Endothelial cell of umbilical vein (primary cell): ENCODE data around the gene GALNT13. TPM values are rescaled to one million over a fixed set of nuclear protein-coding genes. Genes with fewer than 3 reads are reported as not detected.

Source experiments
- BruUV-seq: library from RNA; stranded (reverse); fragments of 400-500 nt; replicated peaks from 2 replicates; lab custom pipeline; 2021; lab: Mats Ljungman, UMichigan
- CTCF ChIA-PET: fragments of 300-600, 350-600 bp; sonication (Branson Sonifier 250); formaldehyde crosslinking; loops from one replicate; lab custom pipeline; 2021; ENCODE audit warnings: antibody characterized with exemption, inconsistent platforms; lab: Charles Lee
- POLR2A ChIA-PET: fragments of 300-600, 350-600 bp; sonication (Branson Sonifier 250); formaldehyde crosslinking; loops from one replicate; lab custom pipeline; 2021; ENCODE audit warnings: antibody characterized with exemption, inconsistent platforms; lab: Charles Lee
- DNase-seq: peaks from one replicate; pipeline ENCODE4 v3.0.0-alpha.2; 2011; ENCODE audit warnings: low read depth, low spot score
- FAIRE-seq: peaks from 2 replicates; lab custom pipeline; 2011; peaks lifted over from hg19 to GRCh38; lab: Jason Lieb, UNC
- H2AFZ ChIP-seq: 2 replicates; pipeline ENCODE4 v1.6.0; 2012; ENCODE audit warnings: low read depth, low read length, control low read depth, inconsistent platforms
- H3K27ac ChIP-seq: 2 replicates; pipeline ENCODE4 v1.5.1; 2011; ENCODE audit warnings: low read depth, mild to moderate bottlenecking, control low read depth, low read length, moderate library complexity; ENCODE audit not compliant: insufficient read depth
- H3K27me3 ChIP-seq, 2 experiments: 2 replicates each; pipeline versions ENCODE4 v1.6.0 to v1.6.1; 2011; ENCODE audit warnings: low read length in 2 of 2, mixed read lengths in 1 of 2; ENCODE audit not compliant: control insufficient read depth in 2 of 2, insufficient read depth in 2 of 2
- H3K36me3 ChIP-seq, 2 experiments: 2 replicates in 1 of 2; 3 replicates in 1 of 2; pipeline ENCODE4 v1.5.1; 2011; ENCODE audit warnings: low read length in 2 of 2, mild to moderate bottlenecking in 1 of 2, moderate library complexity in 1 of 2; ENCODE audit not compliant: control insufficient read depth in 2 of 2, insufficient read depth in 2 of 2; ENCODE audit errors: extremely low read depth in 1 of 2
- H3K4me1 ChIP-seq: 3 replicates; pipeline ENCODE4 v1.5.1; 2011; ENCODE audit warnings: mild to moderate bottlenecking, low read length; ENCODE audit not compliant: control insufficient read depth, insufficient read depth; ENCODE audit errors: extremely low read depth
- H3K4me2 ChIP-seq: 2 replicates; pipeline ENCODE4 v1.6.1; 2011; ENCODE audit warnings: low read length, control low read depth, mixed read lengths; ENCODE audit not compliant: insufficient read depth
- H3K4me3 ChIP-seq, 3 experiments: fragments of 200-600 bp in 1 of 3; sonication (generic), shearing (Covaris generic) in 1 of 3; replicated peaks in 1 of 3; 2 replicates each; pipeline ENCODE4 v1.5.1; 2011 to 2016; ENCODE audit warnings: control low read depth in 3 of 3, low read length in 3 of 3, mild to moderate bottlenecking in 2 of 3, inconsistent platforms in 1 of 3, low read depth in 1 of 3, moderate library complexity in 1 of 3; ENCODE audit not compliant: insufficient read depth in 1 of 3
- H3K79me2 ChIP-seq: 2 replicates; pipeline ENCODE4 v1.6.0; 2012; ENCODE audit warnings: low read length, inconsistent platforms; ENCODE audit not compliant: control insufficient read depth, insufficient read depth
- H3K9ac ChIP-seq: replicated peaks from 2 replicates; pipeline ENCODE3; 2011; ENCODE audit warnings: low read length, control low read depth; ENCODE audit not compliant: insufficient read depth; ENCODE audit errors: extremely low read depth
- H3K9me1 ChIP-seq: replicated peaks from 3 replicates; pipeline ENCODE4 v1.6.0; 2011; ENCODE audit warnings: mild to moderate bottlenecking, low read length; ENCODE audit not compliant: control insufficient read depth, insufficient read depth; ENCODE audit errors: extremely low read depth
- H3K9me3 ChIP-seq: replicated peaks from 2 replicates; pipeline ENCODE4 v1.5.1; 2012; ENCODE audit warnings: low read length, inconsistent platforms; ENCODE audit not compliant: control insufficient read depth, insufficient read depth
- H4K20me1 ChIP-seq: replicated peaks from 2 replicates; pipeline ENCODE3; 2011; ENCODE audit warnings: mild to moderate bottlenecking, low read length; ENCODE audit not compliant: control insufficient read depth, insufficient read depth; ENCODE audit errors: extremely low read depth
- CTCF ChIP-seq, 2 donors: IDR thresholded peaks; 1 replicate in 1 of 2; 2 replicates in 1 of 2; pipeline ENCODE4 v1.5.1; 2011; ENCODE audit warnings: low read length in 2 of 2, mild to moderate bottlenecking in 2 of 2, moderate library complexity in 2 of 2, control low read depth in 1 of 2, inconsistent platforms in 1 of 2, low read depth in 1 of 2; ENCODE audit not compliant: insufficient read depth in 1 of 2; ENCODE audit errors: extremely low read depth in 1 of 2
- EZH2 ChIP-seq: IDR thresholded peaks from 2 replicates; pipeline ENCODE4 v1.6.1; 2012; ENCODE audit warnings: borderline replicate concordance, low read depth, mild to moderate bottlenecking, moderate library complexity, low read length, inconsistent platforms; ENCODE audit not compliant: severe bottlenecking
- GATA2 ChIP-seq: IDR thresholded peaks from 2 replicates; pipeline ENCODE4 v1.7.0; 2011; ENCODE audit warnings: low read depth, mild to moderate bottlenecking, moderate library complexity, mixed read lengths, low read length; ENCODE audit not compliant: insufficient read length, insufficient read depth
- JUN ChIP-seq: IDR thresholded peaks from 2 replicates; pipeline ENCODE4 v1.6.1; 2011; ENCODE audit warnings: borderline replicate concordance, low read depth; ENCODE audit not compliant: insufficient read length, insufficient read depth
- MYC ChIP-seq: IDR thresholded peaks from one replicate; pipeline ENCODE4 v1.6.1; 2011; ENCODE audit warnings: mild to moderate bottlenecking, low read depth, low read length
- POLR2A ChIP-seq: IDR thresholded peaks from 2 replicates; pipeline ENCODE4 v1.6.1; 2012; ENCODE audit warnings: low read depth, mild to moderate bottlenecking, control low read depth, low read length
- POLR2AphosphoS5 ChIP-seq: IDR thresholded peaks from 2 replicates; pipeline ENCODE4 v1.6.1; 2012; ENCODE audit warnings: low read depth, mild to moderate bottlenecking, control low read depth, low read length, moderate library complexity; ENCODE audit not compliant: insufficient read depth
- dilution Hi-C: fragments of 300-500 bp; cut with MboI; formaldehyde crosslinking; loops from one replicate; pipeline ENCODE4 v1.15.0; 2019; ENCODE audit warnings: low sequenced_read_pairs; ENCODE audit not compliant: extremely low pct_ligation_motif_present
- intact Hi-C: fragments of 100-400 bp; cut with micrococcal nuclease; formaldehyde crosslinking; loops from one replicate; pipeline ENCODE4 v1.10.0; 2022
- polyA plus RNA-seq, 4 experiments: library from polyadenylated mRNA; depleted of rRNA in 3 of 4; stranded (reverse) in 3 of 4; unstranded in 1 of 4; fragments of >200 nt; gene quantifications; 2 replicates each; pipeline versions ENCODE4 v1.2.1 to v1.2.3, GENCODE V29; 2011 to 2012; ENCODE audit warnings: missing spikeins in 1 of 4
- total RNA-seq: library from RNA; stranded (reverse); gene quantifications from 2 replicates; pipeline ENCODE4 v1.2.3, GENCODE V29; 2021

The GALNT13 gene
- total and polyA plus RNA-seq, 2 donors (not counting 3 experiments of a cell fraction or from before 2014, with no cell fraction given) = 0.06 TPM; not detected in 1

- TF ChIP-seq POLR2AphosphoS5 (no peak), GATA2 (no peak), CTCF (IDR thresholded peaks at IDR 0.05; ENCODE audit: extremely low read depth in 1 of 2, insufficient read depth in 1 of 2, low read depth in 1 of 2, low read length in 2 of 2) (no peak)
- dilution Hi-C loops = no loop called here
- no peaks in the 10 kb centered on the region for H3K79me2 ChIP-seq
- no peak overlapping the region for H2AFZ ChIP-seq
- CTCF ChIA-PET = no interaction called here
- no peaks in the 10 kb centered on the region for H3K4me1 ChIP-seq
- no peaks in the 10 kb centered on the region for H3K27me3 ChIP-seq
- H3K4me3 ChIP-seq = no peak overlapping the region
- POLR2A ChIA-PET = no interaction called here
- H3K9ac ChIP-seq = no peak overlapping the region
- FAIRE-seq (no peak), DNase-seq (no peak)
- no peak overlapping the region for H3K27ac ChIP-seq
- intact Hi-C loops = no loop called here
- H3K36me3 ChIP-seq = no peaks in the 10 kb centered on the region
- no peaks in the 10 kb centered on the region for H4K20me1 ChIP-seq
- no peaks in the 10 kb centered on the region for H3K9me1 ChIP-seq
- no TSS peak for BruUV-seq
- no peak overlapping the region for H3K4me2 ChIP-seq
- H3K9me3 ChIP-seq = no peaks in the 10 kb centered on the region
Measured at GRCh38 chr2:154092571-154092970, 220.8 kb downstream of the GALNT13 start.

- no TSS peak for BruUV-seq
- Histone ChIP-seq H3K36me3 (no peaks in the 10 kb centered on the region), H3K9me3 (no peaks in the 10 kb centered on the region), H3K79me2 (no peaks in the 10 kb centered on the region), H4K20me1 (no peaks in the 10 kb centered on the region), H2AFZ (no peak overlapping the region), H3K9ac (no peak overlapping the region), H3K9me1 (no peaks in the 10 kb centered on the region), H3K4me1 (no peaks in the 10 kb centered on the region), H3K4me2 (no peak overlapping the region), H3K27ac (no peak overlapping the region), H3K4me3 (no peak overlapping the region), H3K27me3 (no peaks in the 10 kb centered on the region)
- DNase-seq (no peak), FAIRE-seq (no peak)
- ChIA-PET POLR2A (no interaction called here), CTCF (no interaction called here)
- no peak for TF ChIP-seq CTCF (IDR thresholded peaks at IDR 0.05; ENCODE audit: extremely low read depth in 1 of 2, insufficient read depth in 1 of 2, low read depth in 1 of 2, low read length in 2 of 2)
- TF ChIP-seq EZH2 = no peak
- TF ChIP-seq MYC = no peak
- no peak for TF ChIP-seq POLR2A
- no peak for TF ChIP-seq POLR2AphosphoS5
- TF ChIP-seq GATA2 = no peak
- no peak for TF ChIP-seq JUN
- dilution Hi-C loops = no loop called here
- intact Hi-C loops = no loop called here
Measured at GRCh38 chr2:154093856-154094255, 222.1 kb downstream of the GALNT13 start.
